Astrocyte of the cerebellum (primary cell): ENCODE data around the gene GORASP1.

Experiments
- DNase-seq: peaks from one replicate; pipeline ENCODE4 v3.0.0-alpha.2; 2011; ENCODE audit warnings: low read depth
- H3K4me3 ChIP-seq: 2 replicates; pipeline ENCODE4 v1.5.1; 2011; ENCODE audit warnings: mild to moderate bottlenecking, low read depth, low read length, moderate library complexity
- CTCF ChIP-seq: IDR thresholded peaks from 2 replicates; pipeline ENCODE4 v1.5.1; 2012; ENCODE audit warnings: low read length, low read depth, moderate library complexity, mild to moderate bottlenecking; ENCODE audit errors: missing control alignments
- in situ Hi-C: cut with HindIII; loops from 2 replicates; pipeline ENCODE4 v1.10.0; 2017; ENCODE audit warnings: low sequenced_read_pairs

GORASP1 gene

GRCh38 chr3:39144748-39145380 is 37.4 kb upstream of the GORASP1 start:
- DNase-seq: no peak
- in situ Hi-C loops: no loop called here
- H3K4me3 ChIP-seq: no peak overlapping the region
- TF ChIP-seq CTCF: no peak

GRCh38 chr3:39144095-39144747 is 36.8 kb upstream of the GORASP1 start:
- in situ Hi-C loops: no loop called here
- no peak overlapping the region for H3K4me3 ChIP-seq
- DNase-seq: no peak
- TF ChIP-seq CTCF: no peak

GRCh38 chr3:39143051-39143885 is 35.8 kb upstream of the GORASP1 start:
- H3K4me3 ChIP-seq: no peak overlapping the region
- no peak for DNase-seq
- TF ChIP-seq CTCF: no peak
- in situ Hi-C loops: no loop called here

- TF ChIP-seq CTCF: no peak
- no peak overlapping the region for H3K4me3 ChIP-seq
- no peak for DNase-seq
- in situ Hi-C loops: no loop called here
These were observed 34.6 kb upstream of the GORASP1 start for GRCh38 chr3:39142067-39142466.

GRCh38 chr3:39141171-39141995 is 34.0 kb upstream of the GORASP1 start:
- no peak for DNase-seq
- in situ Hi-C loops: no loop called here
- H3K4me3 ChIP-seq: no peak overlapping the region
- TF ChIP-seq CTCF: no peak
